NCI-H748 treated with DMSO at 0.1 percent for 48 hours (cell line): Measurements from ENCODE around the gene GPR143.
"Not testable (repeated sequence)": the region's sequence is repeated elsewhere in the genome, so short reads cannot be mapped to it uniquely, and the experiment has no call there.

Source experiments
- DNase-seq: peaks from one replicate; lab custom pipeline; 2025; lab: John Stamatoyannopoulos, UW

GPR143 gene

DNA sequence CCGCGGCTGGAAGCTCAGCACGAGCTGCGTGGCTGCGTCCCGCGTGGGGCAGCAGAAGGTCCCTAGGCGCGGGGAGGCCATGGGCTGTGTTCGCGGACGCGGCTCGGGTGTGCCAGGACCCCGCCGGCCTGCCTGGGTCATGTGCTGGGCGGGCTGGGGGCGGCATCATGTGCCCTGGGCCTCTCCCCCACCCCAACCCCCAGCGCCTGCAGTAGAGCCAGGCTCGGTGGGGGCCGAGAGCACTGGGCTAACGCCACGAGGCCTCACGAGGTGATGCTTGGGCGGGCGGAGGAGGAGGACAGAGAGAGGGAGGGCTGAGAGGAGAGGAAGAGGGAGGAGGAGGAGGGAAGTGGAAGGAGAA, at the start of gene GPR143:
Gene GPR143, minus strand, starts transcription at position 111 of the 361 bp plus-strand sequence. Its CDS starts 30 bp downstream, at position 81.
- DNase-seq = no peak

DNA sequence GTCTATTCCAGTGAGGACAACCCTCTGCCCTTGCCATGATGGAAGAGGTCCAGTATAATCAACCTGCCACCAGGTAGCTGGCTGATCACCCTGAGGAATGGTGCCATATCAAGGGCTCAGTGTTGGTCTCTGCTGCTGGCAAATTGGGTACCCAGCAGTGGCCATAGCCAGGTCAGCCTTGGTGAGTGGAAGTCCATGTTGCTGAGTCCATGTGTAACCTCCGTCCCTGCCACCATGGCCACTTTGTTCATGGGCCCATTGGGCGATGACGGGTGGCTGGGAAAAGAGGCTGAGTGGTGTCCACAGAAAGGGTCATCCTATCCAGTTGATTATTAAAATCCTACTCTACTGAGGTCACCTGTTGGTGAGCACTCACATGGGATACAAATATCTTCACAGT, 45.4 kb upstream of the GPR143 start:
- not testable (repeated sequence) for DNase-seq

DNA sequence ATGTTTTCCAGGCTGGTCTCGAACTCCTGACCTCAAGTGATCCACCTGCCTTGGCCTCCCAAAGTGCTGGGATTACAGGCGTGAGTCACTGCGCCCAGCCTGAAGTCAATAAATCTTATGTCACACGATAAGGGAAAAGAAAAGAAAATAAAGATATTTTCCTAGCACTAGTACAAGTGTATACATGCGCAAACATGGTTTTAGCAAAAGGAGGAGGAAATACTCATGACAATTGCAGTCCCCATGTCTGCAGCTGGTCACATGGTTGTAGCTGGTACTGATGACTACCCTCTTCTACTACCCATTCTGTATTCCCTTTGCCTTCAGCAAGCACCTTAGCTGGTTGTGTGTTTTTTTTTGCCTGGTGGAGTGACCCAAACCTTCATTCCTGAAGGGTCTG, 44.2 kb upstream of the GPR143 start:
- DNase-seq = not testable (repeated sequence)

DNA sequence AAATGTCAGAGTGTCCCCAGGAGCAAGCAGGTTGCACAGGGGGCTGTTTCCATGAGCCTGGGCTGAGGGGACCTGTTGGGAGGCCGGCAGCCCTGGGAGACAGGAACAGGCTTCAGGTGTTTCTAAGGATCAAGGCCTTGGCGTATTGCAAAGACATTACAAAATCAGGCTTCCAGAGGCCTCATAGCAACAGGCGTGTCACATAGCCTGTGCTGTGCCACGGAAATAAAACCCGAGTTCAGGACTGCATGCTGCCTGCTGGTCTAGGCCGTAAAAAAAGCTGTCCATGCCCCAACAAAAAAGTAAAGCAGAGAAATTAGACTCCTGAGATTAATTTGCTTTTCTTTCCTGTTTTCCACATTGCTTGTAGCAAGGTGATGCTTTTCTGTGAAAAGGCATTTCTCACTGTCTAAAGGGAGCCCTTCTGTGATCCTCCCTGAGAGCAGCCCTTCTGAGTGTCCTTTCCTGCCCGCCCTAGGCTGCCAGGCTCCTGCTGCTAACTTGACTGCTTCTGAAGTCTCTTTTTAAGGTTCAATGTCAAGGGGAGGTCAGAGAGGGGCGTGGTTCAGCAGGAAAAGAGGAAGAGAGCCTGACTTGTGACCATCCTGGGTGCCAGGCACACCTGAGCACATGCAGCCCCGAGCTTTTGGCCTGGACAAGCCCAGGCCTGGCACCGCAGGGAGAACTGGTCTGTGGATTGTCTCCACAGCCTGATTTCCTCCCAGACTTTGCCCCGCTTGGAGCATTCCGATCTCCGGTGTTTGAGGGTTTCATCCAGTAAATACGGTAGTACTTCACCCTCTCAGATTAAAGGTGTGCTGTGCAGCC, 41.9 kb upstream of the GPR143 start:
- no peak for DNase-seq

DNA sequence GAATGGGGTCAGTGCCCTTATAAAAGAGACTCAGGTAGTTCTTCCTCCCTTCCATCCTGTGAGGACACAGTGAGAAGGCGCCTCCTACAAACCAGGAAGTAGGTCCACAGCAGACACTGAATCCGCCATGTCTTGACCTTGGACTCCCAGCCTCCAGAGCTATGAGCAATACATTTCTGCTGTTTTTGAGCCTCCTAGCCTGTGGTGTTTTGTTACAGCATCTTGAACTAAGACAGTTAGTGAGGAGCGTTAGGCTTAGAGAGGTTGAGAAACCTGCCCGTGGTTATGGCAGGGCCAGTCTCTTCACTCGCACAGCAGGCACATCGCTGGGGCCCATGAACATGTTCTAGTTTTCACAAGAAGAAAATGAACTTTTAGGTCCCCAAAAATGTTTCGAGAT, 40.3 kb upstream of the GPR143 start:
- no peak for DNase-seq

- DNase-seq = no peak
These were observed 38.8 kb upstream of the GPR143 start for GRCh38 chrX:9804444-9804843.

- DNase-seq = no peak
These were observed 37.1 kb upstream of the GPR143 start for GRCh38 chrX:9802737-9803136.

GRCh38 chrX:9797384-9798360, 32.0 kb upstream of the GPR143 start:
- DNase-seq = no peak

DNA sequence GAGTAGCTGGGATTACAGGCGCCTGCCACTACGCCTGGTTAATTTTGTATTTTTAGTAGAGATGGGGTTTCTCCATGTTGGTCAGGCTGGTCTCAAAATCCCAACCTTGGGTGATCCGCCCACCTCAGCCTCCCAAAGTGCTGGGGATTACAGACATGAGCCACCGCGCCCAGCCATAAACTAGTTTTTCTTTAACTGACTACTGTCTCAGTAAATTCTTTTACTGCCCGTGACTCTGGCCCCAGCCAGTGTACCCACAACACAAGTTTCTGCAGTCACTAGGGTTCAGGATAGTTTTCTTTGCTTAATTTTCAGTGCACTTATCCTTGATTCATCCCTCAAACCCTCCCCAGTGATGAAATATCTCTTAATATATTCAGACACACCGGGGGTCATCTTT, 28.8 kb upstream of the GPR143 start:
- DNase-seq = no peak

DNA sequence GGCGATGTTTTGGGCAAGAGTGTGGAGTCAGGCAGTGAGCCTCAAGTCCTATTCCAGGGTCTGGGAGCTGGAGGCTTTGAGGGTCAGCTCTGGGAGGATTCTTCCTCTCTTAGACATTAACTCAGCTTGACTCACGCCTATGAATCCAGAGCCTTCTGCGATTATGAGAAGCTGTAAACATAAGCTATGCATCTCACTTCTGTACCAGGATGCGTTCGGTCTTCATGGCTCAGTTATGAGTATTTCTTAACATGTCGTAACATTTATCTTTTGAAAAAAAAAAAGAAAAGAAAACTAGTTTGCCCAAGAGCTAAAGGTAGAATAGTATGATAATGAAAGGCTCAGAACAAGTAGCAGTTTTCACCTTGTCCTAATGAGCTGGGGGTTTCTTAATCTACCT, 25.2 kb upstream of the GPR143 start:
- no peak for DNase-seq

DNA sequence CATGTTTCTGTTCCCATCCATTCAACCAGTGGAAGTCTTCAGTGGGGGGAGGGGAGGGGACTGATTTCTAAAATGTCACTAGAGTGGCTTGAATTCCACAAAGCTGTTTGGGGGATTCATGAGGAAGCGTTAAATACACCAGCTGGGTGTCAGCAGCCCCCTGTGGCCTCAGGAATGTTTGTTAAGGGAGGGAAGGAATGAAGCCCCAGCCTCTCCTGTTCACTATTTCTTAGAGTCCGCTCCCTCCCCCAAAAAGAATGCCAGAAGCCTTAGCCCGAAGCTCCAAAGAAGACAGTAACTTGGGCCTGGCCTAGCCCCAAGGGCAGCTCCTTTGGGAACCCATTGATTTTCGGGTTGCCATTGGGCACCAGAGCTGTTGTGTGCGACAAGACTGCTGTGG, 23.9 kb upstream of the GPR143 start:
- DNase-seq = no peak

DNA sequence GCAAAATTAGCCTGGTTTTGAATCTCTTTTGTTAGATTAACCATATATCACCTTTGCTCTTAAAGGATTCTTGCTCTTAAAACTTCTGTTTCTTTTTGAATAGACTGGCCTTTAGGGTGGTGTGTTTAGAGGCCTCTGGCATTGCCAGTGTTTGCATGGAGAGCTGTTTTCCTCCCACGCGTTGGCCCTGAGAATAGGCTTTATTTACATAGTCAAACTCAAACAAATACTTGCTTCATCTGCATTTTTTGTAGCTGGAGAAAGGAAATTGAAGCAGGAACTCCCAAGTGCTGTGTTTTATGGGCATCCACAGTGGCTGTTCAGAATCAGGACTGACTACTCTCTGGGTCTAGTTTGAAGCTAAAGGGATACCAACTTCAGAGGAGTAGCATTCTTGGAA, 23.3 kb upstream of the GPR143 start:
- peak; percentile 66 for DNase-seq

GRCh38 chrX:9786798-9787635, 21.4 kb upstream of the GPR143 start:
- DNase-seq = no peak

DNA sequence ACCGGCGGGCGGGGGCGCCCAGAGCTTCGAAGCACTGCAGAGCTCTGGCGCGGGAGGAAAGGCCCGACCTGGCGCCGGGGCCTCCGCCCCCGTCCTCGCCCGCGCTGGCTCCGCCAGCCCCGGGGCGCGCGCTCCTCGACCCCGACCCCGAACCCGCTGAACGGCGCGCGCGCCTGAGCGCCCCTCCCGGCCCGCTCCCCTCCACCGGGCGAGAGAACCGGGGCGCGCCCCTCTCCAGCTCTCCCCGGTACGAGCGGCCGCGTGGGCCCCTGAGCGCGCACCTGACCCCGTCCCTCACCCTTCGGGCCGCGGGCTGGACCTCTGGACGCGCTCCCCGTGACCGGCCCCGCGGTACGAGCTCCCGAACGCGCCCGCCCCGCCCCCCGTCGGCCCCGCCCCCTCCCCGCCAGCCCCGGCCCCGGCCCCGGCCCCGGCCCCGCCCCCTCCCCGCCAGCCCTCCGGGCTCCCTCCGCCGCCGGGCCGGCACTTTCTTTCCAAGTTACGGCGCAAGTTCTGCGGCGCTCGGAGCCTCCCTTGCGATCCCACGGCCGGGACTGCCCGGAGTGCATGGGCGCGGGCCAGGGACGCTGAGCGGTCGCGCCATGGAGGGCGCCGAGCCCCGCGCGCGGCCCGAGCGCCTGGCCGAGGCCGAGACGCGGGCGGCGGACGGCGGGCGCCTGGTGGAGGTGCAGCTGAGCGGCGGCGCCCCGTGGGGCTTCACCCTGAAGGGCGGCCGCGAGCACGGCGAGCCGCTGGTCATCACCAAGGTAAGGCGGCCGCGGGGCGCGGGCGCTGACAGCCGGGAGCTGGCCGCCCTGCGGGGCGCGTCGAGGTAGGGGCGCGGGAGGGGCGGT, 20.5 kb upstream of the GPR143 start, which contains the start of gene SHROOM2:
Gene SHROOM2, plus strand, starts transcription at position 486 of the 854 bp plus-strand sequence. Its CDS starts 117 bp downstream, at position 603.
- no peak for DNase-seq

DNA sequence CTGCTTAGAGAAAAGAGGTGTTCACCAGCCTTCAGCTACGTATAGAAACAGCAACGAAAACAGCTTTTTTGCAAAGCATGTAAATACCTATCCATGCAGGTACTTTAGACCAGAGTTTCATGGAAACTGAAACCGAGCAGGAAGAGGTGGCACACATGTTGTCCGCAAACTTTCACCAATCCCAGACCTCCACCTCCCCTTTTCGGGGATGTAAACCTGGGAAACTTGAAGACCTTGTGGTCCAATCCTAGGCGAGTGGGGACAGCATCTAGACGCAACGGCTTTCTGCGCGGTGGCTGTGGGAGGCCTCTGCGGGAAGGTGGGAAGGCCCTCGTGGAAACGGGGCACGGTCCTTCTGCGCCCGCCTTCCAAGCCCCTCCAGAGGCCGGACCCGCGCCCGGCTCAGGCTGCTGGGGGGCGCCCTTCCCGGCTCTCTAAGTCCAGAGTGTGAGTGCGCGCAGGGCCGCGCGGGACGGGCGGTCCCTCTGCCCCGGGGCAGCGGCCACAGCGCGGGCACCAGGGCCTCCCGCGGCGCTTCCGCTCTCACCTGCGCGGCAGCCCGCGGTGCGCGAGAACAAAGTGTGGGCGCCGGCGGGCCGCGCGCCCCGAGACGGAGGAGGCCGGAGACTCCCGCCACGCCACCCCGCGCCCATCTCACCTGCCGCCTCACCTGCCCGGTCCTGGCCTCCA, 19.8 kb upstream of the GPR143 start:
- no peak for DNase-seq

DNA sequence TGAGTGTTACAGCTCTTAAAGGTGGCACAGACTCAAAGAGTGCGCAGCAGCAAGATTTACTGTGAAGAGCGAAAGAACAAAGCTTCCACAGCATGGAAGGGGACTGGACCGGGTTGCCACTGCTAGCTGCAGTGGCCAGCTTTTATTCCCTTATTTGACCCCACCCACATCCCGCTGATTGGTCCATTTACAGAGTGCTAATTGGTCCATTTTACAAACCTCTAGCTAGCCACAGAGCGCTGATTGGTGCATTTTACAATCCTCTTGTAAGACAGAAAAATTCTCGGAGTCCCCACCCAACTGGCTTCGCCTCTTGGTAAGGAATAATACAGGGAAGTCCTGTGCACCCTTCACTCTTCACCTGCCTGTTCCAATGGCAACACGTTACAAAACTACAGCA, 18.7 kb upstream of the GPR143 start:
- no peak for DNase-seq

DNA sequence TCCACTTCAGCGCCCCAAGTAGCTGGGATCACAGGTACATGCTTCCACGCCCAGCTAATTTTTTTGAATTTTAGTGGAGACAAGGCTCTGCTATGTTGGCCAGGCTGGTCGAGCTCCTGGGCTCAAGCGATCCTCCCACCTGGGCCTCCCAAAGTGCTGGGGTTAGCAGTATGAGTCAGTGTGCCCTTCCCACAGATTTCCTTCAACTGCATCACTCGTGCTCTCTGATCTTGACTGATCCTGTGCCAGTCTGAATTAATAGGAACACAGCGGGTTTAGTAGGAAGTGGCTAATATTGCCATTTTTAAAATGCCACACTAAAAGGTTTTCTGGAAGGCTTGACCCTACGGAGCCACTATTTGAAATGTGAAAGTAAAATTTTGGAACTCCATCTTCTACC, 16.3 kb upstream of the GPR143 start:
- DNase-seq = no peak

DNA sequence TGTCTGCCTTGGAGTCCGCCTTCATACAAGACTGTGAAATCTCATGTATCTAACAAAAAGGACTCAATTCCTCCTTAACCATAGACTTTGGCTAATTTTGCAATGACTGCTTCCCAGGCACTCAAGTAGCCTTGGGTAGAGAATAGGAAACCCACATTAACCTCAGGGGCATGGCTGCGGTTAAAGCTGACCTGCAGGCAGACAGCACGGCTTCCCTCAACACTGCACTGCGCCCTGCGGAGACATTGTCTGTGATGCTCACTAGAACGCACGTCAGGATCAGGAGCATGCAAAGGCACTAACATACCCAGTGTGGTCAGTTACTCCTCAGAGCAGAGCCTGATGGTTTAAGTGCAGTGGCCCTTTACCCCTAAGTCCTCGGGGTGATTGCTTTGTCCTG, 10.3 kb upstream of the GPR143 start:
- no peak for DNase-seq

- no peak for DNase-seq
These were observed 7.3 kb upstream of the GPR143 start for GRCh38 chrX:9772943-9773342.

- no peak for DNase-seq
These were observed 4.7 kb upstream of the GPR143 start for GRCh38 chrX:9770319-9770718.
